AG10803 (cell line): ENCODE data around the gene SCARB1.

ENCODE experiments used
- DNase-seq: peaks from one replicate; pipeline ENCODE4 v3.0.0; 2010; ENCODE audit warnings: low read depth
- H3K4me3 ChIP-seq: 2 replicates; pipeline ENCODE4 v1.5.1; 2011; ENCODE audit warnings: mild to moderate bottlenecking, low read length, control low read depth
- CTCF ChIP-seq: conservative IDR thresholded peaks from 2 replicates; pipeline ENCODE4 v1.5.1; 2011; ENCODE audit warnings: mild to moderate bottlenecking, low read length, control low read depth, inconsistent platforms

The SCARB1 gene

GRCh38 chr12:124812979-124813378 lies 50.7 kb downstream of the SCARB1 start:
- TF ChIP-seq CTCF, result no peak
- DNase-seq, result no peak
- no peak overlapping the region for H3K4me3 ChIP-seq

- no peak for DNase-seq
- H3K4me3 ChIP-seq, result no peak overlapping the region
- no peak for TF ChIP-seq CTCF
Observed at GRCh38 chr12:124812356-124812755, 51.3 kb downstream of the SCARB1 start.

GRCh38 chr12:124811633-124812032 lies 52.0 kb downstream of the SCARB1 start:
- H3K4me3 ChIP-seq, result no peak overlapping the region
- TF ChIP-seq CTCF, result no peak
- DNase-seq, result no peak

- no peak for TF ChIP-seq CTCF
- H3K4me3 ChIP-seq, result no peak overlapping the region
- peak; percentile 57 for DNase-seq
Observed at GRCh38 chr12:124809878-124810277, 53.8 kb downstream of the SCARB1 start.

- no peak for TF ChIP-seq CTCF
- DNase-seq, result no peak
- H3K4me3 ChIP-seq, result no peak overlapping the region
Observed at GRCh38 chr12:124809391-124809790, 54.3 kb downstream of the SCARB1 start.

- H3K4me3 ChIP-seq, result no peak overlapping the region
- no peak for TF ChIP-seq CTCF
- DNase-seq, result no peak
Observed at GRCh38 chr12:124808272-124808671, 55.4 kb downstream of the SCARB1 start.

GRCh38 chr12:124805876-124806668 lies 57.6 kb downstream of the SCARB1 start:
- DNase-seq, result no peak
- TF ChIP-seq CTCF, result no peak
- H3K4me3 ChIP-seq, result no peak overlapping the region
